GM23338 (cell line): ENCODE data around the gene SPOCK2. TPM values are rescaled to one million over a fixed set of nuclear protein-coding genes. Genes with fewer than 3 reads are reported as not detected.

Experiments
- ATAC-seq: fragments of 200-7000 bp; cut with Tn5 transposase; 3 replicates; pipeline ENCODE4 v1.9.1; 2020
- DNase-seq: peaks from one replicate; pipeline ENCODE4 v3.0.0-alpha.2; 2015; ENCODE audit warnings: low spot score
- H2AFZ ChIP-seq: fragments of 200-600 bp; sonication (generic); 2 replicates; pipeline ENCODE4 v1.8.0; 2016; ENCODE audit warnings: antibody characterized with exemption, mild to moderate bottlenecking, moderate library complexity
- H3F3A ChIP-seq: fragments of 200-600 bp; sonication (generic); replicated peaks from 2 replicates; pipeline ENCODE4 v1.8.0; 2017; ENCODE audit warnings: antibody characterized with exemption, mixed run types, low read depth
- H3K27ac ChIP-seq: fragments of 200-600 bp; sonication (generic); 2 replicates; pipeline ENCODE4 v1.6.1; 2016; ENCODE audit warnings: low read depth
- H3K27me3 ChIP-seq: fragments of 200-600 bp; sonication (generic); 2 replicates; pipeline ENCODE4 v1.8.0; 2016; ENCODE audit warnings: mild to moderate bottlenecking, mixed run types, moderate library complexity; ENCODE audit not compliant: insufficient read depth
- H3K36me3 ChIP-seq: fragments of 200-600 bp; sonication (generic); 2 replicates; pipeline ENCODE4 v1.8.0; 2016; ENCODE audit warnings: mild to moderate bottlenecking; ENCODE audit not compliant: insufficient read depth
- H3K4me1 ChIP-seq: fragments of 200-600 bp; sonication (generic); 2 replicates; pipeline ENCODE4 v1.8.0; 2016; ENCODE audit warnings: mild to moderate bottlenecking, moderate library complexity; ENCODE audit not compliant: insufficient read depth
- H3K4me2 ChIP-seq: fragments of 200-600 bp; sonication (generic); 2 replicates; pipeline ENCODE4 v1.7.1; 2017; ENCODE audit warnings: mixed run types
- H3K4me3 ChIP-seq: fragments of 200-600 bp; sonication (generic); 2 replicates; pipeline ENCODE4 v1.6.1; 2016; ENCODE audit warnings: mixed run types
- H3K79me2 ChIP-seq: fragments of 200-600 bp; sonication (generic); replicated peaks from 2 replicates; pipeline ENCODE4 v1.8.0; 2017; ENCODE audit warnings: mild to moderate bottlenecking; ENCODE audit not compliant: insufficient read depth
- H3K9me2 ChIP-seq: fragments of 200-600 bp; sonication (generic); 2 replicates; pipeline ENCODE4 v1.8.0; 2017; ENCODE audit not compliant: insufficient read depth
- H4K20me1 ChIP-seq: fragments of 200-600 bp; sonication (generic); replicated peaks from 2 replicates; pipeline ENCODE4 v1.8.0; 2017; ENCODE audit warnings: mild to moderate bottlenecking; ENCODE audit not compliant: insufficient read depth
- H3K27ac Mint-ChIP-seq: 2 replicates; pipeline ENCODE4 v1.8.0; 2020; ENCODE audit warnings: inconsistent platforms, mild to moderate bottlenecking, moderate library complexity, mixed read lengths
- H3K27me3 Mint-ChIP-seq: 3 replicates; pipeline ENCODE4 v1.8.0; 2022; ENCODE audit warnings: low read depth, mild to moderate bottlenecking, moderate library complexity, mixed read lengths, inconsistent platforms; ENCODE audit not compliant: insufficient read depth, poor library complexity
- H3K36me3 Mint-ChIP-seq: 3 replicates; pipeline ENCODE4 v1.8.0; 2021; ENCODE audit warnings: low read depth, mild to moderate bottlenecking, inconsistent platforms, moderate library complexity, mixed read lengths
- H3K4me1 Mint-ChIP-seq: 3 replicates; pipeline ENCODE4 v1.8.0; 2020; ENCODE audit warnings: mild to moderate bottlenecking, inconsistent platforms, mixed read lengths
- H3K4me3 Mint-ChIP-seq: 3 replicates; pipeline ENCODE4 v1.8.0; 2021; ENCODE audit warnings: moderate library complexity, mild to moderate bottlenecking, inconsistent platforms, mixed read lengths
- H3K9me3 Mint-ChIP-seq: 3 replicates; pipeline ENCODE4 v1.8.0; 2020; ENCODE audit warnings: moderate library complexity, mild to moderate bottlenecking, inconsistent platforms, mixed read lengths
- CTCF ChIP-seq, 2 experiments: fragments of 200-600 bp in 1 of 2; sonication (generic) in 1 of 2; conservative IDR thresholded peaks; 2 replicates each; pipeline versions ENCODE4 v1.5.1 to v1.6.1; 2016 to 2017; ENCODE audit warnings: antibody characterized with exemption in 2 of 2, low read depth in 2 of 2, mild to moderate bottlenecking in 2 of 2, moderate library complexity in 1 of 2
- EZH2 ChIP-seq: fragments of 200-600 bp; sonication (generic); IDR thresholded peaks from one replicate; pipeline ENCODE4 v1.8.0; 2017; ENCODE audit warnings: antibody characterized with exemption, mild to moderate bottlenecking, low read depth; ENCODE audit not compliant: unreplicated experiment
- EZH2phosphoT487 ChIP-seq: fragments of 200-600 bp; sonication (generic); IDR thresholded peaks from one replicate; pipeline ENCODE4 v1.8.1; 2018; ENCODE audit warnings: antibody characterized with exemption; ENCODE audit not compliant: unreplicated experiment
- JUNB ChIP-seq: IDR thresholded peaks from one replicate; pipeline ENCODE4 v1.6.1; 2016; ENCODE audit warnings: antibody characterized with exemption; ENCODE audit not compliant: unreplicated experiment
- POLR2AphosphoS5 ChIP-seq: IDR thresholded peaks from 2 replicates; pipeline ENCODE4 v1.6.1; 2016; ENCODE audit warnings: antibody characterized with exemption, low read depth
- ZNF114 ChIP-seq: fragments of 250-450 bp; sonication (Bioruptor Pico); IDR thresholded peaks from 2 replicates; pipeline ENCODE4 v1.5.0; 2020; ENCODE audit warnings: mild to moderate bottlenecking, moderate library complexity
- ZNF462 ChIP-seq: fragments of 250-450 bp; sonication (Bioruptor Pico); IDR thresholded peaks from 2 replicates; pipeline ENCODE4 v1.5.0; 2020; ENCODE audit warnings: mild to moderate bottlenecking, moderate library complexity
- polyA plus RNA-seq: library from polyadenylated mRNA; unstranded; fragments of >200 nt; fragmentation: Nextera tagmentation; extraction: Ambion mirVana; gene quantifications from 2 replicates; pipeline ENCODE4 v1.2.1, GENCODE V29; 2016
- total RNA-seq: library from RNA; depleted of rRNA; stranded (reverse); fragments of >200 nt; shearing (Covaris generic); gene quantifications from 2 replicates; pipeline ENCODE4 v1.2.3, GENCODE V29; 2014

The SPOCK2 gene
- total and polyA plus RNA-seq, 2 experiments from 2014 or later = 1.3 to 3.6 TPM

- TF ChIP-seq CTCF (conservative IDR thresholded peaks at IDR 0.05; ENCODE audit: low read depth in 2 of 2) = no peak
- no peak for TF ChIP-seq ZNF462
- no peak for TF ChIP-seq JUNB
- TF ChIP-seq POLR2AphosphoS5 = no peak
- no peak for TF ChIP-seq EZH2
Measured at GRCh38 chr10:72076756-72077155, 11.6 kb downstream of the SPOCK2 start (continued).

GRCh38 chr10:72075376-72076115, 12.8 kb downstream of the SPOCK2 start:
- H3K4me3 Mint-ChIP-seq = no peak overlapping the region; the same call in 2 of the 3 replicates
- DNase-seq = no peak
- no peaks in the 10 kb centered on the region for H3K79me2 ChIP-seq
- H3K4me2 ChIP-seq = no peak overlapping the region
- H3K36me3 ChIP-seq = no peaks in the 10 kb centered on the region; the same call in 1 of the 2 replicates
- no peaks in the 10 kb centered on the region for H3K27me3 ChIP-seq
- H3K4me1 Mint-ChIP-seq = peaks cover 7% of the 10 kb centered on the region
- H3K9me3 Mint-ChIP-seq = no peaks in the 10 kb centered on the region
- H3F3A ChIP-seq = no peaks in the 10 kb centered on the region
- H3K27ac ChIP-seq = no peak overlapping the region
- no peaks in the 10 kb centered on the region for H3K9me2 ChIP-seq
- no peak overlapping the region for H2AFZ ChIP-seq
- ATAC-seq = no peak
- peaks cover 16% of the 10 kb centered on the region for H3K27me3 Mint-ChIP-seq
- H3K4me3 ChIP-seq = no peak overlapping the region
- no peak overlapping the region for H3K27ac Mint-ChIP-seq
- no peaks in the 10 kb centered on the region for H4K20me1 ChIP-seq
- TF ChIP-seq CTCF (conservative IDR thresholded peaks at IDR 0.05; ENCODE audit: low read depth in 2 of 2) (no peak), ZNF114 (CRISPR knock-in tag) (no peak), EZH2phosphoT487 (no peak), JUNB (no peak)
- H3K36me3 Mint-ChIP-seq = no peaks in the 10 kb centered on the region
- H3K4me1 ChIP-seq = no peaks in the 10 kb centered on the region
